WTC11 (cell line): ENCODE data around the gene NNT.
"Not testable (repeated sequence)": the region's sequence is repeated elsewhere in the genome, so short reads cannot be mapped to it uniquely, and the experiment has no call there.

Experiments
- ATF1 ChIP-seq: sonication (generic); formaldehyde crosslinking; IDR thresholded peaks from 2 replicates; pipeline ENCODE4 v1.8.1; 2023; ENCODE audit warnings: mild to moderate bottlenecking, moderate library complexity, missing genetic modification reagents
- TF ChIP-seq, protein P1 (sequence below): fragments of 200-600 bp; IDR thresholded peaks from 2 replicates; pipeline ENCODE4 v1.8.0; 2022; ENCODE audit warnings: antibody characterized with exemption

DNA sequence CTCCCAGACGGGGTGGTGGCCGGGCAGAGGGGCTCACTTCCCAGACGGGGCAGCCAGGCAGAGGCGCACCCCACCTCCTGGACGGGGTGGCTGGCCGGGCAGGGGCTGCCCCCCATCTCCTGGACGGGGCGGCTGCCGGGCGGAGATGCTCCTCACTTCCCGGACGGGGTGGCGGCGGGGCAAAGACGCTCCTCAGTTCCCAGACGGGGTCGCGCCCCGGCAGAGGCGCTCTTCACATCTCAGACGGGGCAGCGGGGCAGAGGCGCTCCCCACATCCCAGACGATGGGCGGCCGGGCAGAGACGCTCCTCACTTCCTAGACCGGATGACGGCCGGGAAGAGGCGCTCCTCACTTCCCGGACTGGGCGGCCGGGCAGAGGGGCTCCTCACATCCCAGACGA is 62.8 kb downstream of the NNT start:
- TF ChIP-seq, protein P1, sequence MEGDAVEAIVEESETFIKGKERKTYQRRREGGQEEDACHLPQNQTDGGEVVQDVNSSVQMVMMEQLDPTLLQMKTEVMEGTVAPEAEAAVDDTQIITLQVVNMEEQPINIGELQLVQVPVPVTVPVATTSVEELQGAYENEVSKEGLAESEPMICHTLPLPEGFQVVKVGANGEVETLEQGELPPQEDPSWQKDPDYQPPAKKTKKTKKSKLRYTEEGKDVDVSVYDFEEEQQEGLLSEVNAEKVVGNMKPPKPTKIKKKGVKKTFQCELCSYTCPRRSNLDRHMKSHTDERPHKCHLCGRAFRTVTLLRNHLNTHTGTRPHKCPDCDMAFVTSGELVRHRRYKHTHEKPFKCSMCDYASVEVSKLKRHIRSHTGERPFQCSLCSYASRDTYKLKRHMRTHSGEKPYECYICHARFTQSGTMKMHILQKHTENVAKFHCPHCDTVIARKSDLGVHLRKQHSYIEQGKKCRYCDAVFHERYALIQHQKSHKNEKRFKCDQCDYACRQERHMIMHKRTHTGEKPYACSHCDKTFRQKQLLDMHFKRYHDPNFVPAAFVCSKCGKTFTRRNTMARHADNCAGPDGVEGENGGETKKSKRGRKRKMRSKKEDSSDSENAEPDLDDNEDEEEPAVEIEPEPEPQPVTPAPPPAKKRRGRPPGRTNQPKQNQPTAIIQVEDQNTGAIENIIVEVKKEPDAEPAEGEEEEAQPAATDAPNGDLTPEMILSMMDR: not testable (repeated sequence)
- TF ChIP-seq ATF1: not testable (repeated sequence)
